Omental fat pad (tissue), 4 donors: ENCODE measurements around the gene SLC16A11. TPM values are rescaled to one million over a fixed set of nuclear protein-coding genes. Genes with fewer than 3 reads are reported as not detected.
"Not testable (repeated sequence)": the region's sequence is repeated elsewhere in the genome, so short reads cannot be mapped to it uniquely, and the experiment has no call there.

Experiments used
- ATAC-seq: fragments of 150-250 bp; one replicate; pipeline ENCODE4 v1.9.1; 2016; ENCODE audit warnings: mild to moderate bottlenecking, moderate library complexity; ENCODE audit not compliant: low FRiP score
- DNase-seq: peaks from one replicate; pipeline ENCODE4 v3.0.0-alpha.2; 2019; ENCODE audit warnings: low spot score
- CTCF ChIP-seq, 3 donors: fragments of 450-650 bp; IDR thresholded peaks; one replicate each; pipeline ENCODE4 v1.5.1; 2016 to 2017; ENCODE audit warnings: antibody characterized with exemption in 3 of 3, mild to moderate bottlenecking in 3 of 3, moderate library complexity in 2 of 3
- total RNA-seq, 4 donors: library from RNA; depleted of rRNA; stranded (reverse); fragments of >200 nt; gene quantifications; one replicate each; pipeline ENCODE4 v1.1.0, GENCODE V29; 2016

The SLC16A11 gene
- total RNA-seq, 4 donors from 2014 or later, result 0.44 to 0.60 (median 0.47) TPM; not detected in 1

DNA sequence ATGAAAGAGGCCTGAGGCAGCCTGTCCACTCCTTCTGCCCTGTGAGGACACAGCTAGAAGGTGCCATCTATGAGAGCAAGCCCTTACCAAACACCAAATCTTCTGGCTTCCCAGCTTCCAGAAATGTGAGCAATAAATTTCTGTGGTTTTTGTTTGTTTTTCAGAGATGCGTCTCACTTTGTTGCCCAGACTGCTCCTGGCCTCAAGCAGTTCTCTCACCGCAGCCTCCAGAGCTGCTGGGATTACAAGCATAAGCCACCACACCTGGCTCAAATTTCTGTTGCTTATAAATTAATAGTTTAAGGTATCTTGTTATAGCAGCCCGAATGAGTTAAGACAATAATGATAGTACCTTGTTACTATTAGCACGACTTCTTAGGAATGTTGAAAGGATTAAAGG is 12.5 kb upstream of the SLC16A11 start:
- ATAC-seq, result no peak
- TF ChIP-seq CTCF (IDR thresholded peaks at IDR 0.05), result no peak
- no peak for DNase-seq

- not testable (repeated sequence) for ATAC-seq, DNase-seq
Observed at GRCh38 chr17:7050583-7050982, 6.7 kb upstream of the SLC16A11 start.

DNA sequence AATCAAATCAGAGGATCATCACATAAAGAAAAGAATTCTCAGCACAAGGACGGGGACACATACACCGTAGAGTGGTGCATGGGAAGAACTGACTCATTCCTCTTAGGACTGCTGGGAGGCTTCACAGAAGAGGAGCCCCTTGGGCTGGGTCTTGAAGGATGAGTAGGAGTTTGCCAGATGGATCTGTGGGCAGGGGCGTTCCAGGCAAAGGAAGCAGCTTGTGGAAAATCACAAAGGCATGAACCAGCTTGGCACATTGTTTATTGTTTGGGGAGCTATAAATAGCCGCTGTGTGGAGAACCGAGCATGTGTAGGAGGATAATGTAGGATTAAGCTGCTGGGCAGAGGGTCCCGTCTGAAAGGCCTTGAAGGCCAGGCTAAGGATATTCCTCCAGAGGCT is 5.1 kb upstream of the SLC16A11 start:
- ATAC-seq (no peak), DNase-seq (no peak)
- TF ChIP-seq CTCF (IDR thresholded peaks at IDR 0.05), result no peak

DNA sequence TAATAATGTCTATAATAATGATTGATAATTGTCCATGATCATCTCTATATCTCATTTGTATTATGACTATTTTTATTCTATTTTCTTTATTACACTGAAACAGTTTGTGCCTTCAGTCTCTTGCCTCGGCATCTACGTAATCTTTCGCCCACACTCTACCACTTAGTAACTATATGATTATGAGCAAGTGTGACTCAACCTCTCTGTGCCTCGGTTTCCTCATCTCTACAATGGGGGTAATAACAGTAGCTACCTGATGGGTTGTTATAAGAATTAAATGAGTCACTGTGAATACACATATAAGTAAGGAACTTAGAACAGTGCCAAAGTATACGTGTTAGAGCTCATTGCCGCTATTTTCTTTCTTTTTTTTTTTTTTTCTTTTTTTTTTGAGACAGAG is 3.7 kb upstream of the SLC16A11 start:
- no peak for DNase-seq
- no peak for ATAC-seq

DNA sequence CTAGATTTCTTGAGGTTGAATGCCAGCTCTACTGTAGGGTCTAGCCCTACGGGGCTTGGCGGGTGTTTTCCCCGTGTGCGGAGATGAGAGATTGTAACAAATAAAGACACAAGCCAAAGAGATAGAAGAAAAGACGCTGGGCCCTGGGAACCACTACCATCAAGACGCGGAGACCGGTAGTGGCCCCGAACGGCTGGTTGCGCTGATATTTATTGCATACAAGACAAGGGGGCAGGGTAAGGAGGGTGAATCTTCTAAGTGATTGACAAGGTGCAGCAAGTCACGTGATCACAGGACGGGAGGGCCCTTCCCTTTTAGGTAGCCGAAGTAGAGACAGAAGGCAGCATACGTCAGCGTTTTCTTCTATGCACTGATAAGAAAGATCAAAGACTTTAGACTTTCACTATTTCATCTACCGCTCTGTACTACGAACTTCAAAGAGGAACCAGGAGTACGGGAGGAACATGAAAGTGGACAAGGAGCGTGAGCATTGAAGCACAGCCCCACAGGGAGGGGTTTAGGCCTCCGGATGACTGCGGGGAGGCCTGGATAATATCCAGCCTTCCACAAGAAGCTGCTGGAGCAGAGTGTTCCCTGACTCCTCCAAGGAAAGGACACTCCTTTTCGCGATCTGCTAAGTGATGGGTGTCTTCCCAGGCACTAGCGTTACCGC is 3.0 kb upstream of the SLC16A11 start:
- DNase-seq, ATAC-seq: not testable (repeated sequence)

More for the DNA sequence above, 3.7 kb upstream of the SLC16A11 start:
- no peak for TF ChIP-seq CTCF (IDR thresholded peaks at IDR 0.05)

GRCh38 chr17:7046127-7046724 is 2.3 kb upstream of the SLC16A11 start:
- TF ChIP-seq CTCF (IDR thresholded peaks at IDR 0.05), result no peak
- ATAC-seq (peak; percentile 30), DNase-seq (no peak)

DNA sequence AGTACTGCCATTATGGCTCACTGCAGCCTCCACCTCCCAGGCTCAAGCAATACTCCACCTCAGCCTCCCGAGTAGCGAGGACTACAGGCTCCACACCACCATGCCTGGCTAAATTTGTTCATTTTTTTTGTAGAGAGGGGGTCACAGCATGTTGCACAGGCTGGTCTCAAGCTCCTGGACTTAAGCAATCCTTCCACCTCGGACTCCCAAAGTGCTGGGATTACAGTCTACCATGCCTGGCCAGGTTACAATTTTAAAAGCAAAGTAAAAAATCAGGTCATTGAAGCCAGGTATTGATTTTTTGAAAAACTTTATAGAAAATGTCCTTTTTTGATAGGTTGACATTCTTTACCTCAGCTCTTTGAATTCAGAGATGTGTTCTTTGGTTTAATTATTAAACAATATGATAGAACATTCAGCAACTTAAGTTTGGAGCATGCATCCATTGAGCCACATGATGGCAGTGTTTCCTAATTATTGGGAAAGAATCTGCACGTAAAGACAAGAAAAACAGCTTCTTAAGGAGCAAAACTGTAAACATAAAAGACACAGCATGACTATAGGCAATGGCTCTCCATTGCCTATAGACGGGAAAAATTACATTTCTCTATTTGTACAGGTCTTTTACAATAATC is 1.7 kb upstream of the SLC16A11 start:
- peak in 1 of 3 donors; percentile 4 for TF ChIP-seq CTCF (IDR thresholded peaks at IDR 0.05)
- DNase-seq (no peak), ATAC-seq (no peak)

DNA sequence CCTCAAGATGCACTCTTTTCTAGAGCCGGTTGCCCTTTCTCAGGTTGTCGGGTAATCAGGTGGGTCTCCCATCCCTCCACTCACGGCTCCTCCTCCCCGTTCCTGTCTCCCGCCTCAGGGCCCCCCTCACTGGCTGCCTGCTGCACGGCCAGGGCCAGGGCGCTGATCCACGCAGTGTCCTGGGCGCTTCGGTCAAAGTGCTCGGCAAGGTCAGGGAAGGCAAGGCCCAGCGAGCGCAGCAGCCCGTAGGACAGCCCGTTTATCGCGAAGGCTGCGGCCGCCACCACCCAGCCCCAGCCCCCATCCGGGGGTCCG is 753 bp downstream of the SLC16A11 start:
- TF ChIP-seq CTCF (IDR thresholded peaks at IDR 0.05), result no peak
- peak; percentile 5 for ATAC-seq
- no peak for DNase-seq
